Panc1 (cell line): ENCODE measurements around the gene RNF130. TPM values are rescaled to one million over a fixed set of nuclear protein-coding genes. Genes with fewer than 3 reads are reported as not detected.

Experiments used
- ATAC-seq: fragments of 200-7000 bp; cut with Tn5 transposase; 2 replicates; pipeline ENCODE4 v1.9.1; 2020; ENCODE audit warnings: mild to moderate bottlenecking, moderate library complexity
- BruUV-seq: library from RNA; stranded (reverse); fragments of 400-500 nt; replicated peaks from 2 replicates; lab custom pipeline; 2021; lab: Mats Ljungman, UMichigan
- CTCF ChIA-PET: fragments of 300-600 bp; sonication (Branson Sonifier 250); formaldehyde crosslinking; loops from one replicate; lab custom pipeline; 2022; ENCODE audit warnings: antibody characterized with exemption; lab: Charles Lee
- POLR2A ChIA-PET: fragments of 300-600 bp; sonication (Branson Sonifier 250); formaldehyde crosslinking; loops from one replicate; lab custom pipeline; 2022; ENCODE audit warnings: antibody characterized with exemption; lab: Charles Lee
- DNase-seq: peaks from one replicate; pipeline ENCODE4 v3.0.0-alpha.2; 2010; ENCODE audit warnings: low read depth, low spot score
- H3K27ac ChIP-seq: 2 replicates; pipeline ENCODE4 v1.5.1; 2011; ENCODE audit warnings: mild to moderate bottlenecking, low read length, inconsistent platforms
- H3K27me3 ChIP-seq: fragments of 200-500 bp; sonication (Bioruptor generic); 2 replicates; pipeline ENCODE4 v1.6.0; 2014; ENCODE audit warnings: low read length, inconsistent platforms; ENCODE audit not compliant: control insufficient read depth, insufficient read depth
- H3K36me3 ChIP-seq: fragments of 200-500 bp; sonication (Bioruptor generic); 2 replicates; pipeline ENCODE4 v1.5.1; 2014; ENCODE audit warnings: inconsistent platforms, mild to moderate bottlenecking, low read length, moderate library complexity; ENCODE audit not compliant: control insufficient read depth, insufficient read depth
- H3K4me1 ChIP-seq: 2 replicates; pipeline ENCODE4 v1.5.1; 2011; ENCODE audit warnings: inconsistent platforms, mild to moderate bottlenecking, low read length, moderate library complexity; ENCODE audit not compliant: control insufficient read depth, insufficient read depth
- H3K4me3 ChIP-seq, 2 experiments: 2 replicates each; pipeline ENCODE4 v1.5.1; 2011 to 2012; ENCODE audit warnings: low read depth in 2 of 2, low read length in 2 of 2, mild to moderate bottlenecking in 2 of 2, inconsistent platforms in 1 of 2, moderate library complexity in 1 of 2
- H3K9me3 ChIP-seq: fragments of 200-500 bp; sonication (Bioruptor generic); 2 replicates; pipeline ENCODE4 v1.5.1; 2014; ENCODE audit warnings: low read depth, mild to moderate bottlenecking, inconsistent platforms, low read length, moderate library complexity; ENCODE audit not compliant: control insufficient read depth, insufficient read depth
- POLR2AphosphoS5 ChIP-seq: IDR thresholded peaks from 2 replicates; pipeline ENCODE4 v1.6.1; 2012; ENCODE audit warnings: mild to moderate bottlenecking, low read depth, low read length, moderate library complexity
- SIN3A ChIP-seq: IDR thresholded peaks from 2 replicates; pipeline ENCODE4 v1.6.1; 2012; ENCODE audit warnings: low read depth, mild to moderate bottlenecking, low read length, moderate library complexity, borderline replicate concordance; ENCODE audit not compliant: insufficient read depth
- TCF7L2 ChIP-seq: IDR thresholded peaks from 2 replicates; pipeline ENCODE4 v1.6.1; 2011; ENCODE audit warnings: mild to moderate bottlenecking, low read depth, low read length, inconsistent platforms
- in situ Hi-C: cut with HindIII; loops from 2 replicates; pipeline ENCODE4 v1.10.0; 2016; ENCODE audit warnings: low sequenced_read_pairs, low pct_unique_long_range_greater_than_20kb
- intact Hi-C: fragments of 100-400 bp; cut with micrococcal nuclease; formaldehyde crosslinking; loops from one replicate; pipeline ENCODE4 v1.10.0; 2022; ENCODE audit not compliant: unreplicated experiment
- total RNA-seq: library from RNA; stranded (reverse); gene quantifications from one replicate; pipeline ENCODE4 v1.2.1, GENCODE V29; 2021; ENCODE audit not compliant: unreplicated experiment
- TF ChIP-seq, protein P1 (sequence below), 2 experiments: IDR thresholded peaks; 2 replicates each; pipeline ENCODE4 v1.6.1; 2011 to 2012; ENCODE audit warnings: low read depth in 2 of 2, control low read depth in 1 of 2, low read length in 1 of 2, mild to moderate bottlenecking in 1 of 2, moderate library complexity in 1 of 2; ENCODE audit not compliant: insufficient read depth in 1 of 2
- TF ChIP-seq, protein P2 (sequence below): fragments of 450-650 bp; IDR thresholded peaks from 2 replicates; pipeline ENCODE4 v1.5.1; 2017; ENCODE audit warnings: mild to moderate bottlenecking

The RNF130 gene
- total RNA-seq, 1 experiment from 2014 or later: 73.1 TPM

DNA sequence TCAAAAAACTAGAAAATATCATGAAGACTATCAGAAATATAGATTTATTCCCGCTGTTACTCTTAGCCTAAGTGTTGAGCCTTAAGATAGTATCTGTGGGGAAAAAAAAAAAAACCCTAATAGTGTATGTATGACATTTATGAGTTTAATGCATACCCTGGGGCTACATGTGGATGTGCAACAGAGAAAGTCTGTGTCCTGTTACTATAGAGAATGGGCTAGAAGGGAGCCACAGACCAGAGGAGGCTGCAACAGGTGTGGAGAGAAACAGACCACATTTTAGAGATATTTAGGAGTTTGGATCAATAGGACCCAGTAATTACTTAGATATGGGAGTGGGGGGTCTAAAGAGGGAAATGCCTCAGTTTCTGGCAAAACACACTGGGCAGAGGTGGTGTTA, 15.4 kb downstream of the RNF130 start:
- H3K9me3 ChIP-seq: no peaks in the 10 kb centered on the region

DNA sequence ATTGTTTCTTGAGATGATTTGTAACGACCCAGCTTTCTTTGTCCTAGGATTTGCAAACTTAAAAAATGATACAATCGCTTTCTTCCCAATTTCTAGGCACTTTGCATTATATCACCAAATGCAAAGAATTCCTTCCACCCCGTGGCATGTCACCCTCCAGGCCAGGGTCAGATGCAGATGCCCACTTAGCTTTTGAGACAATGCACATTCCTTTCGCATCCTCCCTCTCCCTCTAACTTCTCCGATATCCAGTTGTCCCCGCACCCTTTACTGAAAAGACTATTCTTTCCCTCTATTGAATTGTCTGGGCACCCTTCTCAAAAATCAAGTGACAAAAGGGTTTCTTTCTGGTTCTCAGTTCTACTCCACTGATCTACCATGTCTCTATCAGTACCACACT, 17.3 kb downstream of the RNF130 start:
- Histone ChIP-seq H3K27me3 (no peaks in the 10 kb centered on the region), H3K4me3 (no peak overlapping the region), H3K9me3 (no peaks in the 10 kb centered on the region), H3K27ac (no peak overlapping the region), H3K4me1 (peaks cover 7% of the 10 kb centered on the region; the same call in 1 of the 2 replicates), H3K36me3 (no peaks in the 10 kb centered on the region)
- in situ Hi-C loops: no loop called here
- TF ChIP-seq, protein P1, sequence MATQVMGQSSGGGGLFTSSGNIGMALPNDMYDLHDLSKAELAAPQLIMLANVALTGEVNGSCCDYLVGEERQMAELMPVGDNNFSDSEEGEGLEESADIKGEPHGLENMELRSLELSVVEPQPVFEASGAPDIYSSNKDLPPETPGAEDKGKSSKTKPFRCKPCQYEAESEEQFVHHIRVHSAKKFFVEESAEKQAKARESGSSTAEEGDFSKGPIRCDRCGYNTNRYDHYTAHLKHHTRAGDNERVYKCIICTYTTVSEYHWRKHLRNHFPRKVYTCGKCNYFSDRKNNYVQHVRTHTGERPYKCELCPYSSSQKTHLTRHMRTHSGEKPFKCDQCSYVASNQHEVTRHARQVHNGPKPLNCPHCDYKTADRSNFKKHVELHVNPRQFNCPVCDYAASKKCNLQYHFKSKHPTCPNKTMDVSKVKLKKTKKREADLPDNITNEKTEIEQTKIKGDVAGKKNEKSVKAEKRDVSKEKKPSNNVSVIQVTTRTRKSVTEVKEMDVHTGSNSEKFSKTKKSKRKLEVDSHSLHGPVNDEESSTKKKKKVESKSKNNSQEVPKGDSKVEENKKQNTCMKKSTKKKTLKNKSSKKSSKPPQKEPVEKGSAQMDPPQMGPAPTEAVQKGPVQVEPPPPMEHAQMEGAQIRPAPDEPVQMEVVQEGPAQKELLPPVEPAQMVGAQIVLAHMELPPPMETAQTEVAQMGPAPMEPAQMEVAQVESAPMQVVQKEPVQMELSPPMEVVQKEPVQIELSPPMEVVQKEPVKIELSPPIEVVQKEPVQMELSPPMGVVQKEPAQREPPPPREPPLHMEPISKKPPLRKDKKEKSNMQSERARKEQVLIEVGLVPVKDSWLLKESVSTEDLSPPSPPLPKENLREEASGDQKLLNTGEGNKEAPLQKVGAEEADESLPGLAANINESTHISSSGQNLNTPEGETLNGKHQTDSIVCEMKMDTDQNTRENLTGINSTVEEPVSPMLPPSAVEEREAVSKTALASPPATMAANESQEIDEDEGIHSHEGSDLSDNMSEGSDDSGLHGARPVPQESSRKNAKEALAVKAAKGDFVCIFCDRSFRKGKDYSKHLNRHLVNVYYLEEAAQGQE (IDR thresholded peaks at IDR 0.05; ENCODE audit: insufficient read depth in 1 of 2, low read depth in 2 of 2, low read length in 1 of 2): no peak
- no TSS peak for BruUV-seq
- POLR2A ChIA-PET: no interaction called here
- ATAC-seq (no peak), DNase-seq (no peak)
- CTCF ChIA-PET: no interaction called here
- intact Hi-C loops: no loop called here

More for the DNA sequence above, 15.4 kb downstream of the RNF130 start:
- intact Hi-C loops: no loop called here
- no TSS peak for BruUV-seq
- in situ Hi-C loops: no loop called here
- Histone ChIP-seq H3K4me3 (no peak overlapping the region), H3K36me3 (no peaks in the 10 kb centered on the region), H3K27ac (no peak overlapping the region), H3K27me3 (no peaks in the 10 kb centered on the region), H3K4me1 (peaks cover 7% of the 10 kb centered on the region; the same call in 1 of the 2 replicates)
- no peak for TF ChIP-seq SIN3A
- TF ChIP-seq POLR2AphosphoS5: no peak
- TF ChIP-seq TCF7L2: no peak
- TF ChIP-seq, protein P1 (IDR thresholded peaks at IDR 0.05; ENCODE audit: insufficient read depth in 1 of 2, low read depth in 2 of 2, low read length in 1 of 2): no peak
- TF ChIP-seq, protein P2, sequence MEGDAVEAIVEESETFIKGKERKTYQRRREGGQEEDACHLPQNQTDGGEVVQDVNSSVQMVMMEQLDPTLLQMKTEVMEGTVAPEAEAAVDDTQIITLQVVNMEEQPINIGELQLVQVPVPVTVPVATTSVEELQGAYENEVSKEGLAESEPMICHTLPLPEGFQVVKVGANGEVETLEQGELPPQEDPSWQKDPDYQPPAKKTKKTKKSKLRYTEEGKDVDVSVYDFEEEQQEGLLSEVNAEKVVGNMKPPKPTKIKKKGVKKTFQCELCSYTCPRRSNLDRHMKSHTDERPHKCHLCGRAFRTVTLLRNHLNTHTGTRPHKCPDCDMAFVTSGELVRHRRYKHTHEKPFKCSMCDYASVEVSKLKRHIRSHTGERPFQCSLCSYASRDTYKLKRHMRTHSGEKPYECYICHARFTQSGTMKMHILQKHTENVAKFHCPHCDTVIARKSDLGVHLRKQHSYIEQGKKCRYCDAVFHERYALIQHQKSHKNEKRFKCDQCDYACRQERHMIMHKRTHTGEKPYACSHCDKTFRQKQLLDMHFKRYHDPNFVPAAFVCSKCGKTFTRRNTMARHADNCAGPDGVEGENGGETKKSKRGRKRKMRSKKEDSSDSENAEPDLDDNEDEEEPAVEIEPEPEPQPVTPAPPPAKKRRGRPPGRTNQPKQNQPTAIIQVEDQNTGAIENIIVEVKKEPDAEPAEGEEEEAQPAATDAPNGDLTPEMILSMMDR: no peak
- ChIA-PET POLR2A (no interaction called here), CTCF (no interaction called here)
- DNase-seq (no peak), ATAC-seq (no peak)
